Measurements from ENCODE around the gene SPACA5.
"Not testable (repeated sequence)": the region's sequence is repeated elsewhere in the genome, so short reads cannot be mapped to it uniquely, and the experiment has no call there.

The SPACA5 gene

DNA sequence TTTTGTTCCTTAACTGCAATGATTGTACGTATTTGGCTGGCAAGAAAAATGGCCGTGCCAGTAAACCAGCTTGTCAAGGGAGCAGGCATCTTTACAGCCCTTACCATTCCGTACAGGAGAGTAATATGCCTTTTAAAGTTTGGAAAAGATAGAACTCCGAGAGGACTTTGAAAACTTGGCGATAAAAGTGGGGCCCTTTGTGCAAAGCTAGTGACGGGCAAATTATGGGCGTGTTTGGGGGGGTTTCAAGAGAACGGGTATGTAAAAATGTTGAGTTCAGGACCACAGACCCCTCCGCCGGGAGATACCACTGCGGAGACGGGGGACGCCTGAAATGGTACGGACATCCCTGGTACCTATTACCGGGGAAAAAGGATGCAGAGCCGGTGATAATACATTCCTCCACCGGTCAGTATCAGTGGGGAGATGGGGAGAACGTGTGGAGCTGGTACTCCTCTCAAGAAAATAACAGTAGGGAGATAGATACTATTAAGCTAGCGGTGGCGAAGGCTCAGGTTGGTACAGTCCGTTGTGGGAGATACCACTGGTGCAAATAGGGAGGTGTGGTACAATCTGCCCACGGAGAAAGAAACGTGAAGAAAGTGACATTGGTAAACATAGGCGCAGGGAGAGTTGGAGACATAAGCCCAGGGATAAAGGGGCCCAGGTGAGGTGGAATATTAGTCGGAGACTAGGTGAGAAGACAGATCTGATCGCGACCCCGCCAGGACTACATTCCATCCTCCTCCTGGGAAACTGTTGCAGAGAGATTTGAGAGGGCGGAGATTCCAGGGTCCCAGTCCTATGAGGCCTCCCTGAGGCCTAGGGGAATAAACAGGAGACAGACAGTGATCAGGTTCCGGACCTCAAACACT lies 14.5 kb downstream of the SPACA5 start:
- in situ Hi-C loops (cut with HindIII; ENCODE audit: low sequenced_read_pairs) = no loop called here

DNA sequence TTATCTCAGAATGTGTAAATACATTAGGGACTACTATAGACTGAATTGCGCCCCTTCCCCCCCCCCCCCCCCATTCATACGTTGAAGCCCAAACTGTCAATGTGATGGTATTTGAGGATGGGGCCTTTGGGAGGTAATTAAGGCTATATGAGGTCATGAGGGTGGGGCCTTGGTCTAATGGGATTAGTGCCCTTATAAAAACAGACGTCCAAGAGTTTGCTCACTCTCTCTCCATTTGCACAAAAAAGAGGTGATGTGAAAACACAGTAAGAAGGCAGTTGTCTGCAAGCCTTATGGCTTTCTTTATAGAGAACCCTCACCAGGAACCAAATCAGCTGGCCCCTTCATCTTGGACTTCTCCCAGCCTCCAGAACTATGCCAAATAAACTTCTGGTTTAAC lies 15.3 kb downstream of the SPACA5 start:
- in situ Hi-C loops (cut with HindIII; ENCODE audit: low sequenced_read_pairs) = no loop called here

GRCh38 chrX:48022738-48023137 lies 15.9 kb downstream of the SPACA5 start:
- in situ Hi-C loops (cut with HindIII; ENCODE audit: low sequenced_read_pairs) = no loop called here

DNA sequence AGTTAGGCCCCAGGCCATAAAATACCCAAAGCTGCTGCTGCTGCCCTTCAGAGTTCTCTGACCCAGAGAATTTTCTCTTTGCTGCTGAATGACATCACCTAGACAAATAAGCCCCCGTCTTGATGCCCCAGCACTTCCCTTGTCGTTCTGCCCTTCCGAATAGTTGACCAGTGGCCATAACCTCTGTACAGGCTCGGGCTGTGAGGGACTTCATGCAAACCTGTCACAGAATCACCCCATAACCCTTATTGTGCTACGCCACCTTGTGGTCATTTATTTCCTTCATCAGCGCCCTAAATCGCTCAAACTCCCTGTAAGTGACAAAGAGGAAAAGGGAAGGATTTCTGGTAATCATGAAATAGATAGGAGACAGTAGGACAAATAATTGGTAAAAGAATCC lies 18.8 kb downstream of the SPACA5 start:
- in situ Hi-C loops (cut with HindIII; ENCODE audit: low sequenced_read_pairs) = no loop called here

DNA sequence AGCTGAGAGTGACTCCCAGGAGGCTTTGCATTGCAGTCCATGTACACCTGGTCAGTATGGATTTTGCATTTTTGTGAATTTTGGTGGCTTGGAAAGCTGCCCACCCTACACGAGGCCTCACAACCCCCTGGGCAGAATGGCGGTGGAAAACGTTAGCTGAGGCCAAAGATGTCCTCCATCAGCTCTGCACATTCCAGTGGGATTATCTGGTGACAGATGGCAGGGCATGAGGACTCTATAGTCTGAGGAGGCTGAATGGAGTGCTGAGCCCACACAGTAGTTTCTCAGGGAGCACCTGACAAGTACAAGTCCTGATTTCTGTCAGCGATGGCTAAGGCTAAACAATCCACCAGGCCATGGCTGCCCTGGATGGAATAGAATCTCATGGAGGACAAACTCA lies 20.8 kb downstream of the SPACA5 start:
- in situ Hi-C loops (cut with HindIII; ENCODE audit: low sequenced_read_pairs) = not testable (repeated sequence)

DNA sequence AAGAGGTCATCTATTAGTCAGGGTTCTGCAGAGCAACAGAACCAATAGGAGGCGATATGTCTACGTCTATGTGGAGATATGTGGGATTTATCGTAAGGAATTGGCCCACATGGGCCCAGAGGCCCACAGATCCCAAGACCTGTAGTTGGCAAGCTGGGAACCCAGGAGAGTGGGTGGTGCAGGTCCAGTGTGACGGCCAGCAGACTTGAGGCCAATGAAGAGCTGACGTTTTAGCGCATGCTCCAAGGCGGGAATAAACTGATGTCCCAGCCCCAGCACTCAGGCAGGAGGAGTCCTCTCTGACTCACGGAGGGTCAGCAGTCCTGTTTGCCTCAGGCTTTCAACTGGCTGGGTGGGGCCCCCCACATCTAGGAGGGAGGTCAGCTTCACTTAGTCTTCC lies 21.3 kb downstream of the SPACA5 start:
- in situ Hi-C loops (cut with HindIII; ENCODE audit: low sequenced_read_pairs) = no loop called here

GRCh38 chrX:48030237-48030636 lies 23.4 kb downstream of the SPACA5 start:
- in situ Hi-C loops (cut with HindIII; ENCODE audit: low sequenced_read_pairs) = no loop called here

DNA sequence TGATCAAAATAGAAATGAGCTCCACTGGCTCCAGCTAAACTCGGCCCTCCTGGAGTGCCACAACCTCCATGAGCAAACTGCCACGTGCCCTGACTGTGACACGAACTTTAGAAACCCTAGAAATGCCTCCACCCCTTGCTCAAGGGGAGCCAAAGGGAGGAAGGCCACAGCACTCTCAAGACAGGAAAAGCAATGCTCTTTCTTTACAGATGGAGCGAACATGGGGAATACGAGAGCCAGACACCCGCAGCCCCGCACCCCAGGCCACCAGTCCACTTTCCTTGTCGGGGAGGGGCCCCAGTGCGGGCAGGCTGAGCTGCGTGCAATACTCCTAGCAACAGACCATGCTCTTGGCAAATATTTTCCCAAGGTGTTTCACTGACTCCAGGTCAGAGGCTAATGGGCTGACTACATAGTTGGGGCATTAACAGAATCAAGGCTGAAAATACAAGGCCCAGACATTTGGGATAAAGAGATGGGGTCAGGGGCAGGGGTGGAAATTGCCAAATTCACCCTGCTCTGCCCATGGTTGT lies 23.9 kb downstream of the SPACA5 start:
- in situ Hi-C loops (cut with HindIII; ENCODE audit: low sequenced_read_pairs) = not testable (repeated sequence)

DNA sequence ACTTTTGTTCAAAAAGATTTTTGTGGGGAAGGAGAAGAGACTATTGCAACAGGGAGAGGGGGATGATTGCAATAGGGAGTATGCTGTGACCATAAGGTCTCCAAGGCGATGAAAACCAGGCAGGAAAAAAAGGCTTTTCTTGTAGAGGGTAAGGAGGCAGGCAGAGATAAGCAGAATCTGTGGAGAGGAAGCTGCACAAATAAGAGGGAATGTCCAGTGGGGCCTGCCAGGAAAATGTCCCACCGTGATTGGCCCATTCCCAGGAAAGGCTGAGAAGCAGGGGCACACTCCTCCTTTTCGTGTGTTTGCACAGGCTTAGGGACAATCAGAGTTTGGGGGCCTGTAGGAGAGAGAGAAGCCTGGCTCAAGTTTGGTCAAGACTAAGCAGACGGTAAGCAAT lies 29.1 kb downstream of the SPACA5 start:
- in situ Hi-C loops (cut with HindIII; ENCODE audit: low sequenced_read_pairs) = no loop called here

DNA sequence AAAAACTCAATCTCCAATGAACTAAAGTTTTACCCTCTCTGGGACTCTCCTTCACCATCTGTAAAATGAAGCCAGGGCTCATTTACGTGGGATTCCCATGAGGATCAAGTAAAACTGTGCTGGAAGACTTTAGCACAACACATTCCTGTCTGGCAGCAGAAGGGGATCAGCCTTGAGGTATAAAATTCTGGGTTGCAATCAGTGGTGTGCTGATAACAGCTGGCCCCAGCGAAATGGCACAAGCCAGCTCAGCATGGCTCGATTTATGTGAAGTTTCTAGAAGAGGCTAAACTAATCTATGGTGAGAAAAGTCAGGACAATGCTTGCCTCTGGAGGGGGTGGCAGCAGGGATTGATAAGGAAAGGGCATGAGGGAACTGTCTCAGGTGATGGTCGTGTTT lies 36.3 kb downstream of the SPACA5 start:
- in situ Hi-C loops (cut with HindIII; ENCODE audit: low sequenced_read_pairs) = no loop called here

DNA sequence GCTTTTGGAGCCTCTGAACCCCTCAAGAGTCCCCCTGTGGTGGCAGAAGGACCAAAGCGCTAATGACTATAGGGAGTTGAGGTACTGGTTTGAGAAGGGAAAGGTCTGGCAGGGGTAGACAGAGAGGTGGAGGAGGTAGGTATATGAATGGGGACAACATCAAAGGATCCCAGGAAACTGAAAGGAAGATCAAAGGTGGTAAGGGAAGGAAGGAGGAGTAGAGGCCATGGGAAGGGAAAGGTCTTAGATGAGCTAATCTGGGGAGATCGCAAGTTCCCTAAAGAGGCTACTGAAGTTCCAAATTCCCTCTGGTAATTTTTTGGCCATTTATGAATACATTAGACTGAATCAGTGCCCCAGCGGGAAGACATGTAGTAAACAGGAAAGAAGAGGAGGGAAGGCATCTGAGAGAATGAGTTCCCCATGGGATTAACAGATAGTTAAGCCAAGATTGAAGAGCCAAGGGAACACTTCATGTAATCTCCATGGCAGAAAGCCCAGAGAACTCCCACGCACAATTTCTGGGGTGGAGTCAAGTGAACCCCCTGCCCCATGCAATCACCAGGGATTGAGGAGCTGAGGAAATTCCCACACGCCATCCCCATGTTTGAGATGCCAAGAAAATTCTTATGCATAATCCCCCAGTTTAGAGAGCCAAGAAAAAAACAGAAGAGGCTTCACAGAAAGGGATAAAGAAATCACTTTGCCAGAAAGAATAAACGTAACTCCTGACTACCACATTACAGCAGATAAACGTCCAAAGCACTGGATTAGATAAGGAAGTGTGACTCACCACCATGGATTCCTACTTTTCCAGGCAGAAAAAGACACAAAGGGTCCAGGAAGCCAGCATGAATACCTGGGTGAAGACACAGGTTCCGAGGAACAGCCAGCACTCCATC lies 38.9 kb downstream of the SPACA5 start:
- in situ Hi-C loops (cut with HindIII; ENCODE audit: low sequenced_read_pairs) = no loop called here

- in situ Hi-C loops (cut with HindIII; ENCODE audit: low sequenced_read_pairs) = no loop called here
Observed at GRCh38 chrX:48046846-48047245, 40.1 kb downstream of the SPACA5 start.

GRCh38 chrX:48058621-48059295 lies 52.0 kb downstream of the SPACA5 start:
- in situ Hi-C loops (cut with HindIII; ENCODE audit: low sequenced_read_pairs) = no loop called here

GRCh38 chrX:48059296-48059639 lies 52.5 kb downstream of the SPACA5 start:
- in situ Hi-C loops (cut with HindIII; ENCODE audit: low sequenced_read_pairs) = no loop called here

Data from DLD1 (cell line).